Activated CD8-positive, alpha-beta memory T cell treated with anti-CD3 and anti-CD28 coated beads, Interleukin-2, amount 50 U/mL, for 1 hour (primary cell): ENCODE results near the gene ARHGEF35.
"Not testable (repeated sequence)": the region's sequence is repeated elsewhere in the genome, so short reads cannot be mapped to it uniquely, and the experiment has no call there.

Experiments used
- DNase-seq: peaks from one replicate; pipeline ENCODE4 v3.0.0-alpha.2; 2020; ENCODE audit errors: extremely low read depth

Gene ARHGEF35

DNA sequence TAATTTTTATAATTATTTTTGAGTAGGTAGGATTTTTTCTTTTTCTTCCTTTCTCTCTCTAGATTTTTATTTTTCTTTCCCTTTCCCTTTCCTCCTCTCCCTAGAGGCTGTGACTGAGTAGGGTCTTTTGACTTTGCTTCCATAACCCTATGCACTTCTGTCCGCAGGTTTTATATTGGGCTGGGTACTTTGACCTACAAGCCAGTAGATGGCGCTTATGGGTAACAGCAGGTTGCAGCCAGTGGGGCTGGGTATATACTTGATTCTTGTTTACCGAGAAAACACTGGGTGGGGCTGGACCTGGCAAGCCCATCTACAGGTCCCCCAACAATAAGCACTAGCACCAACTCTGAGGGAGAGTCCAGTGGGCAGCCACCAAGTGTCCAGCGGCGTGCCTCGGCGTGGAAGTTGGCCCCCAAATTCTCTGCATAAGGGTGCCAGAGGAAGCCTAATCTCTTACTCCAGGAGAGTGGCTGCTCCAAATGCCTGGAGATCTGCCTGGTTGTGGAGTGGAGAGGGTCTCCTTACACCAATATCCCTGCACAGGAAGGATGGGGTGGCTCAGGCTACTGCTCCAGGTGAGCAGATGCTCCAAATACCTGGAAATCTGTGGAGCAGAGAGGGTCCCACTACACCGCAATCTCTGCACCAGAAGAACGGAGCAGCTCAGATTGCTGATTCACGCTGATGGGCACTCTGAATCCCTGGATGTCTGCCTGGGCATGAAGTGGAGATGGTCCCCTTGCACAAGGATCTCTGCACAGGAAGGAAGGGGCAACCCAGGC is 17.1 kb downstream of the ARHGEF35 start:
- not testable (repeated sequence) for DNase-seq

DNA sequence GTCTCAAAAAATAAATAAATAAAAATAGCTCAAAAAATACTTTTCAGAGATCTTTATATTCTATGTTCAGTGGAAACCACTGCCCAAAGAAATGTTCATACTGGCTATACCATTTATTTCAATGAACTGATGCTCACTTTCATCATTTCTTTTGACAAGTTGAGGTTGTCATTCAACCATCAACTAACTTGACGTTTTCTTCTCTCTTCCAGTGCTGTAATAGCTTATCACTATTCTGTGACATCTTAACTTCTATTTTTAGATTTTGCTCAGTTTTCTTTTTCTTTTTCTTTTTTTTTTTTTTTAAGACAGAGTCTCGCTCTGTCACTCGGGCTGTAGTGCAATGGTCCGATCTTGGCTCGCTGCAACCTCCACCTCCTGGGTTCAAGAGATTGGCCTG is 21.0 kb downstream of the ARHGEF35 start:
- no peak for DNase-seq

DNA sequence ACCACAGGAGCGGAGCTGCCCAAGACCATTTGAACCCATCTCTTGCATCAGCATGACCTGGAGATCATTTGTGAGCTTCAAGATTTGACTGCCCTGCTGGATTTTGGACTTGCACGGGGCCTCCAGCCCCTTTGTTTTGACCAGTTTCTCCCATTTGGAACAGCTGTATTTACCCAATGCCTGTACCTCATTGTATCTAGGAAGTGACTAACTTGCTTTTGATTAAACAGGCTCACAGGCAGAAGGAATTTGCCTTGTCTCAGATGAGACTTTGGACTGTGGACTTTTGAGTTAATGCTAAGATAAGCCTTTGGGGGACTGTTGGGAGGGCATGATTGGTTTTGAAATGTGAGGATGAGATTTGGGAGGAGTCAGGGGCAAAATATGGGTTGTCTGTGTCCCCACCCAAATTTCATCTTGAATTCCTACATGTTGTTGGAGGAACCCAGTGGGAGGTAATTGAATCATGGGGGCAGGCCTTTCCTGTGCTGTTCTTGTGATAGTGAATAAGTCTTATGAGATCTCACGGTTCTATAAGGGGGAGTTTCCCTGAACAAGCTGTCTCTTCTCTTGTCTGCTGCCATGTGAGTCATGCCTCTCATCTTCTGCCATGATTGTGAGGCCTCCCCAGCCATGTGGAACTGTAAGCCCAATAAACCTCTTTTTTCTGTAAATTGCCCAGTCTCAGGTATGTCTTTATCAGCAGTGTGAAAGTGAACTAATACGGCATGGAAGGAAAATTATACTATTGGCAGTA is 23.9 kb downstream of the ARHGEF35 start:
- not testable (repeated sequence) for DNase-seq

DNA sequence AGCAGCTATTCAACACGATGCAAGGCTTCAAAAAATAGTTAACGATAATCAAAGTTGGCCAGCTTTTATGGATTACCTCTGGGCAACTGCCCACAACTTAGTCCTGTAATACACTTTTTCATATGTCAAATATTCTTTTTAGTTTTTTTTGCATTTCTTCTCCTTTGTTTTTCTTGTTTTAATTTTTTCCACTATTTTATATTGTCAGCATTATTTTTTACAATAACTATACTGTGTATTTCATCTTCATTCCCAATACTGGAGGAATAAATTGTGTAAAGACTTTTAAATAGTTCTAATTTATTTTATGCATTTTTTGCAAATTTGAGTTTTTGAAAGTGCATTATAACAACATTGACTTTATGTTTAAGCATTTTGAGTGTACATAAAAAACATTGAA is 30.8 kb downstream of the ARHGEF35 start:
- DNase-seq = no peak

DNA sequence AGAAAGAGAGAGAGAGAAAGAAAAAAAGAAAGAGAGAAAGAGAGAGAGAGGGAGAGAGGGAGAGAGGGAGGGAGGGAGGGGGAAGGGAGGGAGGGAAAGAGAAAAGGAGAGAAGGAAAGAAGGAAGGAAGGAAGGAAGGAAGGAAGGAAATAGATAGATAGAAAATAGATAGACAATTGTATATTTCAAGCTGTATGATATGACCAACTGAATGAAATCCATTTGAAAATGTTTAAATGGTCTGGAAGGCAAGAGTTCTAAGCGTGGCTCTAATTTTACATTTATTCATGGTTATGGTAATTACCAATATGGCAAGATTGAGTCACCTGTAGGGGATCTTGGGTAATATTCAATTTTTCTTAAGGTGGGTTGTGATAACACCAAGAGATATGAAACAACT is 36.8 kb downstream of the ARHGEF35 start:
- DNase-seq = no peak

DNA sequence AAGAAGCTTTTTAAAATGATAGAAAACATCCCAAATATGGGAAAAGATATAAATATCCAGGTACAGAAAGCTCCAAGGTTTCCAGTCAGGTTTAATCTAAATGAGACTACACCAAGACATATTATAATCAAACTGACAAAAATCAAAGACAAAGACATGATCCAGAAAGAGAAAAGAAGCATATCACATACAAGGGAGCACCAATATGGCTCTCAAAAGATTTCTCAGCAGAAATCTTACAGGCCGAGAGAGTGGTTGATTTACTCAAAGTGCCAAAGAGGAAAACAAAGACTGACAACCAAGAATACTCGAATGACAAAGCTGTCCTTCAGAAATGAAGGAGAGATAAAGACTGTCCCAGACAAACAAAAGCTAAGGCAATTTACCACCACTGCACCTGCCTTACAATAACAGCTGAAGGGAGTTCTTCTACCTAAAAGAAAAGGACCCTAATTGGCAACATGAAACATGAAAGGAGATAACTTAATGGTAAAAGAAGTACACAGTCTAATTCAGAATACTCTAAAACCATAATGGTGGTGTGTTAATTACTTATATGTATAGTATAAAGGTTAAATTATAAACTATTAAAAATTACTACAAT is 47.3 kb downstream of the ARHGEF35 start:
- no peak for DNase-seq

DNA sequence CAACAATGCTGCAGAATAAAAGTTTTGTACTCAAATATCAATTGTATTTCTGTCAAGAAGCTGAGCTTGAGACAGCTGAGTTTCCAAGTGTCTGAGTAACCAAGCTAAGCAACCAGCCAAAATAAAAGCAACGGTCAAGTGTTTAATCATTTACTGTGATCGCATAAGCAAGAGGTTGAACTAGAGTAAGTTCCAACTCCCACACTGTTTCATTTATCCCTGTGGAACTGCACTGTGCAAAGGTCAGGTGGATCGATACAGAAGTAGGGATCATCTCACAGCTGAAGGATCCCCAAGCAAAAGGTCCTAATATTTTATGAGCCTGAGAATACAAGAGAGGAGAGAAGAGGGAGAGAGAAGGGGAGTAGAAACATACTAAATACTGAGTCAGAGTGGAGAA is 51.2 kb downstream of the ARHGEF35 start:
- no peak for DNase-seq

DNA sequence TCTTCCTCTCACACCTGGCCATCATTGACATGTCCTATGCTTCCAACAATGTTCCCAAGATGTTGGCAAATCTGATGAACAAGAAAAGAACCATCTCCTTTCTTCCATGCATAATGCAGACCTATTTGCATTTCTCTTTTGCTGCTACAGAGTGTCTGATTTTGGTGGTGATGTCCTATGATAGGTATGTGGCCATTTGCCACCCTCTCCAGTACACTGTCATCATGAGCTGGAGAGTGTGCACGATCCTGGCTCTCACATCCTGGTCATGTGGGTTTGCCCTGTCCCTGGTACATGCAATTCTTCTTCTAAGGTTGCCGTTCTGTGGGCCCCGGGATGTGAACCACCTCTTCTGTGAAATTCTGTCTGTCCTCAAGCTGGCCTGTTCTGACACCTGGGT is 53.4 kb downstream of the ARHGEF35 start:
- no peak for DNase-seq

DNA sequence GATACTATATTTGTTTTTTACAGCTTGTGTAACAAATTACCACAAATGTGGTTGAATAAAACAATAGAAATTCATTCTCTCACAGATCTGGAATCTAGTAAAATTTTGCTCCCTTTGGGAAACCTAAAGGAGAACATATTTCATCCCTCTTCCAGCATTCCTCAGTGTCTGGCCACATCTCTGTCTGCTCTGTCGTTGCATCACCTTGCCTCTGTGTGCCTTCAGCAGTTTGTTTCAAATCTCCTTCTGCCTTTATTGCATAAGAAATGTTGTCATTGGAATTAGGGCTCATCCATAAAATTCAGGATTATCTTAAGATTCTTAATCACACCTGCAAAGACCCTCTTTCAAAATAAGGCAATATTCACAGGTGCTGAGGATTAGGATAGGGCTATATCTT is 58.1 kb downstream of the ARHGEF35 start:
- DNase-seq = no peak
